GM10266 (cell line): ENCODE measurements around the gene PARG.
A peak's percentile ranks its signal among the peaks of the same experiment; 100 is the strongest.
"Not testable (repeated sequence)": the region's sequence is repeated elsewhere in the genome, so short reads cannot be mapped to it uniquely, and the experiment has no call there.

Experiments
- DNase-seq: peaks from one replicate; pipeline ENCODE4 v3.0.0; 2012; ENCODE audit errors: extremely low spot score

Gene PARG

DNA sequence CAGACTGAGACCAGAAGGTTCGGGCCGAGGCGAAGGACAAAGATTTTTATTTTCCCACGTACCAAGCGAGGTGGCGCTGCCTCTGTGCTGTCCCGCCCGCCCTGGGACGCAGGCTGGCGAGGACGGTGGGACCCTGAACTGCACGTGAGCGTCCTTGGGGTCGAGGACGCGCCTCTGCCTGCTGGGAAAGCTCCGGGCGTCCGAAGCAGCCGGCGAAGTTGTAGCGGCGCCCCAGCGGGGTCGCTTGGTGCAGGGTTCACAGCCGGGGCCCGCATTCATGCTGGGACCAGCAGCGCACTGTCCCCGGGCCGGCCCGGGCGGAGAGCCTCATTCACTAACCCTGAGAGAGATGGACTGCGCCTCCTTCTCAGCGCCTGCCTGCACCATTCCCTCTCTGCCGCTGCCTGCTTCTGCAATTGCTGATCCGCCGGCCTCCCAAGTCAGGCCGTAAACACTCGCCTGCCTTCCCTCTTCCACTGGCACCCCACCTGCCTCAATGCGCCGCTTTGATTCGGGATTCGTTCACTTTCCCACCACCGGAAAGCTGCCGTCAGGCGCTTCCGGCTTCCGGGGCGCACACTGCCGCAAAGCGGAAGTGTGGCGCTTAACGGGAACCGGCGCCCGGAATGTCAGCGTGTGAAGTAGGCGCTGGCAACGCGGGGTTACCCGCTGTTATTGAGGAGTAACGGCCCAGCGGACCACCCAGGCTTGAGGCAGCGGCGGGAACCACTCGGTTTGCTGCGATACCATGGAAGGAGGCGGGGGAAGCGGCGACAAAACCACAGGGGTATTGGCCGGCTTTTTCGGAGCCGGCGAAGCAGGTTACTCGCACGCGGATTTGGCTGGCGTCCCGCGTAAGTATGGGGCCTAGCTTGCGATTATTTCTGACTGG, at the start of gene PARG, which contains the start of gene TIMM23B:
TSS of gene PARG (minus strand) at position 581 of the 892 bp plus-strand sequence. CDS start at position 279, 302 bp downstream.
TSS of gene TIMM23B (plus strand) at position 607 of the 892 bp plus-strand sequence. CDS start at position 749, 142 bp downstream.
- DNase-seq = peak; percentile 45

GRCh38 chr10:49988376-49988775, 46.5 kb upstream of the PARG start, which contains the start of gene AGAP6:
TSS of gene AGAP6 (plus strand) at chr10:49988406. CDS start at chr10:49988716, 310 bp downstream.
- DNase-seq = not testable (repeated sequence)

GRCh38 chr10:49987207-49987606, 45.4 kb upstream of the PARG start:
- DNase-seq = not testable (repeated sequence)

DNA sequence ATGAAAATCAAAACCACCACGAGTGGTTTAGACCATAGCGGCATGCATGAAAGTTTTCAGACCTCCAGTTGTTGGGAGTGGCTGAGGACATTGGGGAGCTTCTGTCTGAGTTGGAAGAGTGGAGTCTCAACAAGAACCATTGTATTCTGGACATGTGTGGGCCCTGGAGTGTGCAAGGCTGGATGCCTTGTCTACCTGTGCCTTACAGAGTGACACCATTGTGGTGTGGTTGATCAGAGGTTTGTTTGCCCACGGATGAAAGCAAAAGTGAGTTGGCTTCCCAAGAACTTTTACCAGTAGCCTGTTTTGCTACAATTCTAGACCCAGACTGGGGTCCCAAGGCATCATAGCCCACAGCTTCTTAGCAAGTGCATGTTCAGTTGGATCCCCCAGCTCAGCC, 35.9 kb upstream of the PARG start:
- not testable (repeated sequence) for DNase-seq

GRCh38 chr10:49972094-49972493, 30.3 kb upstream of the PARG start:
- not testable (repeated sequence) for DNase-seq

- not testable (repeated sequence) for DNase-seq
These were observed 29.6 kb upstream of the PARG start for GRCh38 chr10:49971466-49971865.

GRCh38 chr10:49970331-49970857, 28.6 kb upstream of the PARG start:
- not testable (repeated sequence) for DNase-seq

DNA sequence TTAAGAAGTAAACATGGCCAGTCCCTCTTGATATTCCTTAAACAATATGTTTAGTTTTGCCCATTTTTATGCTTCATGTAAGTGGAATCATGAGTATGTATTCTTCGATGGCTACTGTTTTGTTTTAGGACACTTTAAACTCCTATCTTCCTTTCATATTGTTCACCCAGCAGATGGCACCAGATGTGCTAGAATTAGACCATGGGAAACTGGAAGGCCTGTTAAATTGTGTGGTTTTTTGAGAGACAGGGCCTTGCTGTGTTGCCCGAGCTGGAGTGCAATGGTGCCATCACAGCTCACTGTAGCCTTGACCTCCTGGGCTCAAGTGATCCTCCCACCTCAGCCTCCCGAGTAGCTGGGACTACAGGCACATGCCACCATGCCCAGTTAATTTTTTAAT, 11.3 kb upstream of the PARG start:
- DNase-seq = not testable (repeated sequence)

DNA sequence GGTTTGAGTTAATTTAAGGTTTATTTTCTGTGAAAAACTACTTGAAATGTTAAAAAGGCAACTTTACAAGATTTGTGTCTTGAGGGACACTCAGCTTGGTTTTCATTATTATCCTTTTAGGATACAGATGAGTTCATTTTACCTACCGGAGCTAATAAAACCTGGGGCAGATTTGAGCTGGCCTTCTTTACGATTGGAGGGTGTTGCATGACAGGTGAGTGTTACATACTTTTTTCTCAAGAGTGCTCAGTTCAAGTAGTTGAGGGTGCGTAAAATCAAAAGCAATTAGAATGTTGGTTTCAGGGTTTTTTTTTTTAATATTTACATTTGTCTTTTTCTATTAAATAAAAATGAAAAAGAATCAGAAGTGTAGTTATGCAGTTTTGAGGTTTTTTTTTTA, 10.2 kb upstream of the PARG start:
- not testable (repeated sequence) for DNase-seq

GRCh38 chr10:49948737-49949136, 6.9 kb upstream of the PARG start:
- DNase-seq = not testable (repeated sequence)

DNA sequence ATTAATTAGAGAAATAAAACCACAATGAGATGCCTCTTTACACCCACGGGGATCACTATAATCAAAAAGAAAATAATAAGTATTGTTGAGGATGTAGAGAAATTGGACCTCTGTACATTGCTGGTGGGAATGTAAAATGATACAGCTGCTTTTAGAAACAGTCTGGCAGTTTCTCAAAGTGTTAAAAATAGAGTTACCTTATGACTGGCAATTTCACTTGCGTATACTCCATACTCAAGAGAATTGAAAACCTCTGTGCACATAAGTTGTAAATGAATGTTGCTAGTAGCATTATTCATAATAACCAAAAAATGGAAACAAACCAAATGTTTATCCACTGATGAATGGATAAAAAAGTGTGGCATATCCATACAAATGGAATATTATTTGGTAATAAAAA, 6.3 kb upstream of the PARG start:
- DNase-seq = not testable (repeated sequence)

GRCh38 chr10:49943607-49944006, 1.8 kb upstream of the PARG start:
- DNase-seq = not testable (repeated sequence)

GRCh38 chr10:49942339-49942705, 495 bp upstream of the PARG start:
- not testable (repeated sequence) for DNase-seq

DNA sequence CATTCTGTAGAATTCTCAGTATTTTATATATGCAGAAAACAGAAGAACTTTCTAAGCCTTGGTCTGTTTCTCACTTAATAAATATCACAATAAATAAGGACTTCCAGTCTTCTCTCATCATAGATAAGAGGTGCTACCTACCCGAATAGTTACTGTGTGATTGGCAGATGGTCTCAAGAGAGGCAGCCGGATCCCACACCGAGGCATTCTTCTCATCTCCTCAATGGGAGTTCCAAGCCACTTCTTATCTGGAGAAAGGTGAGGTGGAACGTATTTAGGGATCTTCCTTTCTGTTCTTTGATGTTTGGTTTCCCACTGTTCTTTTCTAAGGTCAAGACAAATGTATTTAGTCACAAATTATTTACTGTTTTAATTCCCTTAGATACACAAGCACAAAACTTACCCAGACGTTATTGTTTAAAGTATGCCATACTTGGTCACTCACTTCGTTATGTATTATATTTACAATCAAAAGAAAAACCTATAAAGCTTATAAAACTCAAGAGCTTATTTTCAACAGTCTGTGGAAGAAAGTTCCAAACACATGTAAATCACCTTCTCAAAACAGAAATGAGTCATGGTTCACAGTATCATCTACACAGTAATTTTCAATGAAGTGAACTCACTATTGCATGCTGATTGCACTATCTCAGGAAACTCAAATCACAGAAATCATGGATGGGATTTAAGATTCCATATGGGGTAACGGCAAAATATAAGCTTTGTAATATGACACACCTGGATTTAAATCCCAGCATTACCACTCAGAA, 9.7 kb downstream of the PARG start:
- not testable (repeated sequence) for DNase-seq

- DNase-seq = not testable (repeated sequence)
These were observed 10.6 kb downstream of the PARG start for GRCh38 chr10:49931276-49931675.

DNA sequence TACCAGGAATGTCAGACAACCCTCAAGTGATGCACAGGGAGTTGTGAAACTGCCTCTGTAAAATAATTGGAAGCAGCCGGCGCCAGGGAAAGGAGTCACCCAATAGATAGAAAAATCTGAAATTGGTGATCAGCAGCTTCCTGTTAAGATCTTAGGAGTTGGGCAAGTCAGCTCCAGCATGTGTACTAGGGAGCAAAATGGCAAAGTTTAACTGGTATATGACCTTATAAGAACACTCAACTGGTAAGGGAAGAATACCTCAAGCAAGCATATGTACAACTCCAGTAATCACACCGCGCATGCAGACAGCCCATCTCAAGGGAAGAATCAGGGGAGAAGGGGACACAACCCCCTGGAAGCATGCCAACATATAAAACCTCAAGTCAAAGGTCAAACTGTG, 18.3 kb downstream of the PARG start:
- DNase-seq = not testable (repeated sequence)

DNA sequence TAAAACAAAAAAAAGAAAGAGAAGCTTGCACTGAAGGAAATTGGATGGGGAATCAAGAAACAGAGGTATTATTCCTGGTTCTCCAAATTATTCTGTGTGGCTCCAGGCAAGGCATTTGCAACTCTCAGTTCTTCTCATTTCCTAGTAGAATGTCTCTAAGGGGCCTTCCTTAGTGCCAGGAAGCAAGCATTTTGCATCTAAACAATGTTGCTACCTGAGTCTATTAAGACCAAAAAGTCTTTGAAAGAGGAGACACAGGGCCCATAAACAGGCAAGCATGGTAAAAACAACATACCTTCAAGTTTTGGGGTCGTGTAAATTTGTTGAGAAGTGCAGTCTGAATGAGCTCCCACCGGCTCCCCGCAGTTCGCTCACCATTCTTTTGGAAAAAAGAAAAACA, 19.8 kb downstream of the PARG start:
- not testable (repeated sequence) for DNase-seq

DNA sequence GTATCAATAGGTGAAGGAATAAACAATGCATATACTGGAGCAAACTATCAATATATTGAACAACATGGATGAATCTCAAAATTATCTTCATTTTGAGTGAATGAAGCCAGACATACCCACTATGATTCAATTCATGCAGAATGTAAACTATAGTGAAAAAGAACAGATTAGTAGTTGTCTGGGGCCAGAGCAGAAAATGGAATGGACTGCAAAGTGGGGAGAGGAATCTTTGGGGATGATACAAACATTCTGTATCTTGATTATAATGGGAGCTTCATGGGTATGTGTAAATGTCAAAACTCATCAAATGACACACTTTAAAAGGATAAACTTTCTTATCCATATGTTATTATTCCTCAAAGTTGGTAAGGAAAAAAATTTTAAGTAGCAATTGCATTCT, 23.9 kb downstream of the PARG start:
- DNase-seq = not testable (repeated sequence)

DNA sequence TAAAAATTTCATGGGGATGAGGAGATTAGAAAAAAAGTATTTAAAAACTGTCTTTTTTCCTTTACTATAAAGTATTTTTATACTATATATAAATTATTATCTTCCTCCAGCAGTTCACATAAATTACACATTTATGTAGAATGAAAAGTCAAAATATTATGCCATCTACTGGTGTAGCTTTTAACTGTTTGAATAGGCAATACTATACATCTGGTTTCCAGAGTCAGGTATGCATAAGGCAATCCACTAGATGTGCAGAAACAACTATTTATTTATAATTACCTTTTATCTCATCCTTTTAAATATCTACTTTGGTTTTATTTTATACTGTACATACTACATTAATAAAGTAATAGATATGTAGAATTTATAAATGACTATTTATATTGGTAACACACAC, 25.4 kb downstream of the PARG start:
- DNase-seq = not testable (repeated sequence)

- DNase-seq = not testable (repeated sequence)
These were observed 31.5 kb downstream of the PARG start for GRCh38 chr10:49910295-49910694.

DNA sequence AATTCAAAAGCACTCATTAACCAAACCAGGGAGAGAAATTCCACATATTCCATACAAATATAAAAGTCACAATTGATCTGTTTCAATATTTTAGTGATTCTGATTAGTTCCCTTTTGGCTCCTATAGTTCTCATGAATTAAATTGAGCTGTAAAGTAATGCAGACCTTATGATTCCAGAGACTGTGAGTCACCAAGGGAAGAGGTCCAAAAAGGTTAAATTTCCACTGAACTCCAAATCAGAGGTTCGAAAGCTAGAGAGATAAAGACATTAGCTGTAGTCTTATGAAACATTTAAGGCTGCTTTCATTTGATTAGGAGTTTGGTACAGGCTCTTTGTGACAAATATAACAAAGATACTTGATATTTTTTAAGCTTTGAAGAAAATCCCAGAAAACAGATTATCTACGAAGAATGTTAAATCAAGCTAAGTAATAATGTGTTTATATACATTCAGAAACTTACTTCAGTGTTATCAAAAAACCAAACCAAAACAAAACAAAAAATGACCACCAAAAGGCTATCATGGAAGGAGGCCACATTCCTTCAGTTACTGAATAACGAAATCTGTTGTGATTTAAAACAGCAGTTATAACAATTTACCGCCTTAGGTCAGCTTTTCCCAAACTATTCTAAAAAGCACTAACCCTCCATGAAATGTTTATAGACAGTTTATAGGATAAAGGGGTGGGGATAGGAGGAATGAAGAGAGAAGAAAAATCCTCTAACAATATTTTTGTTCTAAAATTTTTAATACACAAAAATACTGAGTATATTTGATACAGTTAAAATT, 33.3 kb downstream of the PARG start:
- DNase-seq = not testable (repeated sequence)
